Measurements from ENCODE around the gene KYAT1.
"Not testable (repeated sequence)": the region's sequence is repeated elsewhere in the genome, so short reads cannot be mapped to it uniquely, and the experiment has no call there.

The KYAT1 gene

GRCh38 chr9:128845186-128845931 lies 36.4 kb downstream of the KYAT1 start:
- Histone ChIP-seq H3K4me3 (ENCODE audit: low read depth, low read length) (no peak overlapping the region), H3K9me3 (ENCODE audit: severe bottlenecking) (no peaks in the 10 kb centered on the region), H3K27me3 (ENCODE audit: insufficient read depth, low read depth, severe bottlenecking) (no peaks in the 10 kb centered on the region), H3K36me3 (peaks cover 4% of the 10 kb centered on the region), H3K27ac (peak overlapping the region; percentile 56)
- TF ChIP-seq, protein P1, sequence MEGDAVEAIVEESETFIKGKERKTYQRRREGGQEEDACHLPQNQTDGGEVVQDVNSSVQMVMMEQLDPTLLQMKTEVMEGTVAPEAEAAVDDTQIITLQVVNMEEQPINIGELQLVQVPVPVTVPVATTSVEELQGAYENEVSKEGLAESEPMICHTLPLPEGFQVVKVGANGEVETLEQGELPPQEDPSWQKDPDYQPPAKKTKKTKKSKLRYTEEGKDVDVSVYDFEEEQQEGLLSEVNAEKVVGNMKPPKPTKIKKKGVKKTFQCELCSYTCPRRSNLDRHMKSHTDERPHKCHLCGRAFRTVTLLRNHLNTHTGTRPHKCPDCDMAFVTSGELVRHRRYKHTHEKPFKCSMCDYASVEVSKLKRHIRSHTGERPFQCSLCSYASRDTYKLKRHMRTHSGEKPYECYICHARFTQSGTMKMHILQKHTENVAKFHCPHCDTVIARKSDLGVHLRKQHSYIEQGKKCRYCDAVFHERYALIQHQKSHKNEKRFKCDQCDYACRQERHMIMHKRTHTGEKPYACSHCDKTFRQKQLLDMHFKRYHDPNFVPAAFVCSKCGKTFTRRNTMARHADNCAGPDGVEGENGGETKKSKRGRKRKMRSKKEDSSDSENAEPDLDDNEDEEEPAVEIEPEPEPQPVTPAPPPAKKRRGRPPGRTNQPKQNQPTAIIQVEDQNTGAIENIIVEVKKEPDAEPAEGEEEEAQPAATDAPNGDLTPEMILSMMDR (IDR thresholded peaks at IDR 0.05; ENCODE audit: low read depth, low read length): peak; percentile 83
- DNase-seq: peak; percentile 81

- not testable (repeated sequence) for H3K36me3 ChIP-seq; H3K9me3 ChIP-seq (ENCODE audit: severe bottlenecking); H3K27ac ChIP-seq; H3K27me3 ChIP-seq (ENCODE audit: insufficient read depth, low read depth, severe bottlenecking); DNase-seq; H3K4me3 ChIP-seq (ENCODE audit: low read depth, low read length)
Observed at GRCh38 chr9:128843171-128843570, 38.6 kb downstream of the KYAT1 start.

DNA sequence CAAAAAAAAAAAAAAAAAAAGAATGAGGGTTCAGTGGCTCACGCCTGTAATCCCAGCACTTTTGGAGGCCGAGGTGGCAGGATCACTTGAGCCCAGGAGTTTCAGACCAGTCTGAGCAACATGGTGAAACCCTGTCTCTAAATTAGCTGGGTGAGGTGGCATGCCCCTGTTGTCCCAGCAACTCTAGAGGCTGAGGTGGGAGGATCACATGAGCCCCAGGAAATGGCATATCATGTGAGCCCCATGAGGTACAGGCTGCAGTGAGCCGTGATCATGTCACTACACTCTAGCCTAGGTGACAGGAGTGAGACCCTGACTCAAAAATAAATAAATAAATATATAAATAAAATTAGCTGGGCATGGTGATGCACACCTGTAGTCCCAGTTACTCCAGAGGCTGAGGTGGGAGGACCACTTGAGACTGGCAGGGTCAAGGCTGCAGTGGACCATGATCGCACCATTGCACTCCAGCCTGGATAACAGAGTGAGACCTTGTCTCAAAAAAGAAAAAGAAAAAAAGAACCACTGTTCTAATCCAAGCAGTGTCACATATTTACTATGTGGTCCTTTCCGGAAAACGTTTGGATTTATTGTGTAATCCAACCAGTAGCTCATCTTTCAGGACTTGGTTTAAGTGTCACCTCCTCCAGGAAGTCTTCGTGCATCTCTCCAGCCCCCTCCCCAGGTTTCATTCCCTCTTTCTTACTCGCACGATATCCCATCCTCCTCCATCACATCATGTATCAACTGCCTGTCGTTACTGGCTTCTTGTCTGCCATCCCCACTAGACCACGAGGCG lies 39.9 kb downstream of the KYAT1 start:
- no peak for DNase-seq
- Histone ChIP-seq H3K9me3 (ENCODE audit: severe bottlenecking) (no peaks in the 10 kb centered on the region), H3K36me3 (peaks cover 8% of the 10 kb centered on the region), H3K27me3 (ENCODE audit: insufficient read depth, low read depth, severe bottlenecking) (no peaks in the 10 kb centered on the region), H3K4me3 (ENCODE audit: low read depth, low read length) (no peak overlapping the region), H3K27ac (no peak overlapping the region)
- TF ChIP-seq, protein P1 (IDR thresholded peaks at IDR 0.05; ENCODE audit: low read depth, low read length): no peak

GRCh38 chr9:128840524-128840923 lies 41.2 kb downstream of the KYAT1 start:
- DNase-seq: no peak
- no peak overlapping the region for H3K27ac ChIP-seq
- TF ChIP-seq, protein P1 (IDR thresholded peaks at IDR 0.05; ENCODE audit: low read depth, low read length): no peak
- no peaks in the 10 kb centered on the region for H3K9me3 ChIP-seq (ENCODE audit: severe bottlenecking)
- H3K27me3 ChIP-seq (ENCODE audit: insufficient read depth, low read depth, severe bottlenecking): no peaks in the 10 kb centered on the region
- H3K4me3 ChIP-seq (ENCODE audit: low read depth, low read length): no peak overlapping the region
- H3K36me3 ChIP-seq: peaks cover 12% of the 10 kb centered on the region

GRCh38 chr9:128838338-128838737 lies 43.4 kb downstream of the KYAT1 start:
- no peak for DNase-seq
- no peaks in the 10 kb centered on the region for H3K9me3 ChIP-seq (ENCODE audit: severe bottlenecking)
- no peaks in the 10 kb centered on the region for H3K27me3 ChIP-seq (ENCODE audit: insufficient read depth, low read depth, severe bottlenecking)
- H3K27ac ChIP-seq: no peak overlapping the region
- peaks cover 21% of the 10 kb centered on the region for H3K36me3 ChIP-seq
- no peak overlapping the region for H3K4me3 ChIP-seq (ENCODE audit: low read depth, low read length)
- TF ChIP-seq, protein P1 (IDR thresholded peaks at IDR 0.05; ENCODE audit: low read depth, low read length): no peak

DNA sequence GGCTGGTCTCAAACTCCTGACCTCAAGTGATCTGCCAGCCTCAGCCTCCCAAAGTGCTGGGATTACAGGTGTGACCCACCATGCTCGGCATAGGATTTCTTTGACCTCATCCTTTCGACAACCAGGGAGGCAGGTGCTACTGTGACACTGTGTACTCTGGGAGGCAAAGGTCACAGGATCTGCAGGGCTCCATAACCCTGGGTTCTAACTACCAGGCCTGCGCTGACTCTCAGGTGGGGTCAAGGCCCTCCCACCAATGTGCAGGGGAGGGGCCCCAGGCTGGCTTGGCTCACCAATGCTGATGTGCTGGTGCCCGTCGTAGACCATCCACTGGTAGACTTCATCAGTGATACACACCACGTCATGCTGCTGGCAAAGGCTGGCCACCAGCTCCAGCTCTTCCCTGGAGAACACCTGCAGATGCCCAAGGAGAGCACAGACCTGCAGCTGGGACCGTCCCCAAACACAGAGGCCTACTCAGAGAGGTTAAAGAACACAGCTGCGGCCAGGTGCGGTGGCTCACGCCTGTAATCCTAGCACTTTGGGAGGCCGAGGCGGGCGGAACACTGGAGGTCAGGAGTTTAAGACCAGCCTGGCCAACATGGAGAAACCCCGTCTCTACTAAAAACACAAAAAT lies 45.1 kb downstream of the KYAT1 start:
- H3K36me3 ChIP-seq: peaks cover 32% of the 10 kb centered on the region

More for the DNA sequence above, 45.1 kb downstream of the KYAT1 start:
- H3K27ac ChIP-seq: no peak overlapping the region
- H3K4me3 ChIP-seq (ENCODE audit: low read depth, low read length): no peak overlapping the region
- TF ChIP-seq, protein P1 (IDR thresholded peaks at IDR 0.05; ENCODE audit: low read depth, low read length): no peak
- no peaks in the 10 kb centered on the region for H3K9me3 ChIP-seq (ENCODE audit: severe bottlenecking)
- DNase-seq: no peak
- no peaks in the 10 kb centered on the region for H3K27me3 ChIP-seq (ENCODE audit: insufficient read depth, low read depth, severe bottlenecking)

All from WERI-Rb-1 (cell line).